Islet of Langerhans (tissue), 1 donor: ENCODE data around the gene RBM20.
"Not testable (repeated sequence)": the region's sequence is repeated elsewhere in the genome, so short reads cannot be mapped to it uniquely, and the experiment has no call there.

Source experiments
- FAIRE-seq: peaks from one replicate; lab custom pipeline; 2011; peaks lifted over from hg19 to GRCh38; lab: Jason Lieb, UNC

Gene RBM20

GRCh38 chr10:110679486-110680272, 35.5 kb downstream of the RBM20 start:
- FAIRE-seq, result no peak

- no peak for FAIRE-seq
These were observed 36.3 kb downstream of the RBM20 start for GRCh38 chr10:110680273-110681020.

- no peak for FAIRE-seq
These were observed 37.0 kb downstream of the RBM20 start for GRCh38 chr10:110681023-110681681.

GRCh38 chr10:110682348-110682747, 38.2 kb downstream of the RBM20 start:
- FAIRE-seq, result no peak

GRCh38 chr10:110684800-110685446, 40.8 kb downstream of the RBM20 start:
- FAIRE-seq, result no peak

GRCh38 chr10:110686047-110686446, 41.9 kb downstream of the RBM20 start:
- no peak for FAIRE-seq

GRCh38 chr10:110686949-110687348, 42.8 kb downstream of the RBM20 start:
- FAIRE-seq, result no peak

- FAIRE-seq, result no peak
These were observed 43.3 kb downstream of the RBM20 start for GRCh38 chr10:110687400-110687799.

GRCh38 chr10:110691139-110691538, 47.0 kb downstream of the RBM20 start:
- FAIRE-seq, result no peak

GRCh38 chr10:110694263-110694662, 50.1 kb downstream of the RBM20 start:
- FAIRE-seq, result no peak

GRCh38 chr10:110694820-110695538, 50.8 kb downstream of the RBM20 start:
- no peak for FAIRE-seq

GRCh38 chr10:110695539-110695886, 51.4 kb downstream of the RBM20 start:
- no peak for FAIRE-seq

GRCh38 chr10:110696436-110696835, 52.3 kb downstream of the RBM20 start:
- FAIRE-seq, result no peak

GRCh38 chr10:110698340-110698739, 54.2 kb downstream of the RBM20 start:
- no peak for FAIRE-seq

GRCh38 chr10:110698782-110699201, 54.7 kb downstream of the RBM20 start:
- FAIRE-seq, result no peak

- FAIRE-seq, result no peak
These were observed 55.8 kb downstream of the RBM20 start for GRCh38 chr10:110699859-110700468.

GRCh38 chr10:110700947-110701616, 56.9 kb downstream of the RBM20 start:
- no peak for FAIRE-seq

GRCh38 chr10:110701617-110701971, 57.5 kb downstream of the RBM20 start:
- FAIRE-seq, result no peak

GRCh38 chr10:110704070-110704469, 59.9 kb downstream of the RBM20 start:
- no peak for FAIRE-seq

- no peak for FAIRE-seq
These were observed 60.9 kb downstream of the RBM20 start for GRCh38 chr10:110704906-110705476.

- not testable (repeated sequence) for FAIRE-seq
These were observed 61.5 kb downstream of the RBM20 start for GRCh38 chr10:110705596-110705995.
